Activated T-cell treated with anti-CD3 and anti-CD28 coated beads for 24 hours (primary cell): ENCODE data around the gene AZI2.

ENCODE experiments used
- DNase-seq: peaks from one replicate; pipeline ENCODE4 v3.0.0-alpha.2; 2020; ENCODE audit warnings: low read depth

Gene AZI2

DNA sequence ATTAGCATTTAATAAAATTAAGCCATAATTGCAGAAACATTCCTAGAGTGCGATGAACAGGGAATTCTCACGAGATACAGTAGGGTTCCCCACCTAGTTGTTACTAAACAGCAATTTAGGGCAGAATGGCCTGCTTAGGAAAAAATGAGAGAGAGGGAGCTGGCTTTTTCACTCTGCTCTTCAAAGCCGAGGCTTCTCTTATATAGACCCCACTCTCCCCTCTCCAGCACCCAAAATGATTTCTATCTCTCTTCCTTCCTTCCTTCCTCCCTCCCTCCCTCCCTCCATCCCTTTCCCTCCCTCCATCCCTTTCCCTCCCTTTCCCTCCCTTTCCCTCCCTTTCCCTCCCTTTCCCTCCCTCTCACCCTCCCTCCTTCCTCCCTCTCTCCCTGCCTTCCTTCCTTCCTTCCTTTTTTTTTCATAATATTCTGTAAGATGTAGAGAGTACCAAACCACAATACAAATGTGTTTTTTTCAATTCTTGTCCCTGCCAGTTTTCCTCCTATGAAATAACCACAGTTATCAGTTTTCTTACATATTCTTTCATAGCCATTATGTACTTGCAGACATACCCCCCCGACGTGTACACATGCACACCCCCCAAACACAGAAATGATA is 48.2 kb downstream of the AZI2 start:
- no peak for DNase-seq

DNA sequence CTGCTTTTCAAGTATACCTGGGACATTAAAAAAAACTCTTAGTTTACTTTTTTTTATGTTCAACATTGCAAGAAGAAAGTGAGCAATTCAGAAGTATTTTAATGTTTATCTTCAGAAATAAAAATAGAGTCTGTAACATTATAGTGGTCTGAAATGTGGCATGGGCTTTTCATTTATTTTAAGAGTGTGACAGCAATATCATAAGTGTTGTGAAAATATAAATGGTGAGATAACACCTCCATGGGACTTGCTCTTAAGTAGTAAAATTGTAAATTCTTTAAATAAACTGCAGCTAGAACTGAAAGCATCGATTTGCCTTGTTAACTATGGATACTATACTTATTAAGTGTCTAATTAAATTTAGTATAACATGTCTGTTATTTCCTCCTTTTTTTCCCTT is 48.9 kb downstream of the AZI2 start:
- DNase-seq = no peak

DNA sequence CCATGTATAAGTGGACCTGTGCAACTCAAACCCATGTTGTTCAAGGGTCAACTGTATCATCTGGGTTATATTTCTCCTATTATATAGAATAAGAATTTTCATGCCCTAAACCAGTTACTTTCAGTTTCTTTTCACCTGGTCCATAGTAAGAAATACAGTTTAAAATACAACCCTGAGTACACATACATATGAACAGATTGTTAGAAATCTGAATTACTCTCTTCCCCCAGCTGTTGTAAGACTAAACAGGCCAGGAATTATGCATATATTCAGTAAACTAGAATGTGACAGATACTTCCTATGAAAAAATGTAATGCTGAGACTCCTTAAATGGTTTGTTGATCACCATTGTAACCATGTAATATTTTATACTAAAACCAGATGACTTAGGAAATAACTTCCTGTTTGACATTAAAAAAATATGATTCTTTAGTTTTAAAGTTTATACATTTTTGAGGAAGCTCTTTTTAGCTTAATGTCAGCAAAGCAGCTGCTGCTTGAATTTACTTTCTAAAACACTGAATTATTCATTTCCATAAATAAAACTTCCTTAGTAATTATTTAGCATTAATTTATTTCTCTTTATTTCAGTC is 52.6 kb downstream of the AZI2 start:
- no peak for DNase-seq

DNA sequence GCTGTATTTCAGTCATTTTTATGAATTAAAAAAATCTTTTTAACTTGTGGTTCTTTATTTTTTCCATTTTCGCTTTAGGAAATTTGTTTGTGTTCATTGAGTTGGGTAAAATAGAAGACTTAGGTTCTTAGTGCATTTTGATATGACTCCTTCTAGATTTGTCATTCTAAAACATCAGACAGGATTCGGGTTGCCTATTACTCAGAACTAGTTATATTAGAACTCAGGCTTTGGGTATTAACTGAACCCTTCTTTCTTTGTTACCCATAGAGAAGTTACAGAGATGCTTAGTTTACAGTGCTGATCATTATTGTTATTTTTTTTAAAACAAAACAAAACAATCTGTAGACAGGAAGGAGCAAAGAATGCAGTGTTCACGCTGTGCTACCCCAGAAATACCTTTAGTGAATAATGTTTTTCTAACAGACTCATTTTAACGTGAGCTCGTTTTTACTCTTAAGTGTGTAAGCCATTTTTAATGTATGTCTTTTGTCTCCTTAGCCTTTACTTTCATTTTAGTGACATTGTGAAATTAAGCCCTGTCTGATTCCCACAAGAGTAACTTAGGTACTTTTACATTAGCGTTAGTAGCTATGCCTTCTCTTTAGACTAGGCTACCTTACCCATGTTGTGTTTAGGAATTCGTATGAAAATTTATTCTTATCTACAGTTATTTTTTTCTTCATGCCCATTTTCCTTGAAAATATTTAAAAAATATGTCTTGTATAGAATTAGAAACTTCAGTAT is 53.8 kb downstream of the AZI2 start:
- no peak for DNase-seq

DNA sequence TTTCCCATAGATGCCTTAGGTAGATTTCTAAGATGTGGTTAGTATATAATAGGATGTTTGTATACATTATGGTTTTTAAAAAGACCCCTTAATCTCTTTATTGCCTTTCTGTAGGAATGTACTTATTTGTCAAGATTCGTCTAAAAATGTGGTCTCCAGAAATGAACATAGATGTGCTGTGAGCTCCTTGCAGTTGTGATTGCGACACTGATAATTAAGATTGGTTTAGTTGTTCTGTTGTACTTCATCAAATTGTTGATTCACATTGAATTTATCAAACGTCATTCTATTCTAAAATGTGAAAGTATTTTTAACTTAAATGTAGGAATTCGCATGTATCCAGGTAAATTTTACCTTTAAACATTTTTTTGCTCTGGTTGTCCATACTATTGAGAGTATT is 56.0 kb downstream of the AZI2 start:
- no peak for DNase-seq

DNA sequence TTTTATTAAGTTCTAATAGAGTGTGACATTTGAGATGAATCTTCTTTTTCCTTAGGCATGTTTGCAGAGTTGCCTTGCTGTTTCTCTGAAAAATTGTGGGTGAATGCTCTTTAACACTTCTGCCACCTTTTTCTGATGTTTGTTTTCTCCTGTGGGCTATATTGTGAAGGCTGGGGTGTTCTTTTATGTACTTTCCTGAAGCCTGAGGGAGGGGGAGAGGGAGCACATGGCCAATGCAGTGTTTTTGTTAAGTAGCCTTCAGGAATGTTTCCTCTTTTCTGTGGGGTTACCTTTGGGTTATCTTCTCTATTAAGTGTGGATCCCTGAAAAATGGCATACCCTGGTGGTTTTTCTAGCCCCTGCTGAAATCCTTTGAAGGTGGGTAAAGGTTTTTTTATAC is 57.0 kb downstream of the AZI2 start:
- no peak for DNase-seq

DNA sequence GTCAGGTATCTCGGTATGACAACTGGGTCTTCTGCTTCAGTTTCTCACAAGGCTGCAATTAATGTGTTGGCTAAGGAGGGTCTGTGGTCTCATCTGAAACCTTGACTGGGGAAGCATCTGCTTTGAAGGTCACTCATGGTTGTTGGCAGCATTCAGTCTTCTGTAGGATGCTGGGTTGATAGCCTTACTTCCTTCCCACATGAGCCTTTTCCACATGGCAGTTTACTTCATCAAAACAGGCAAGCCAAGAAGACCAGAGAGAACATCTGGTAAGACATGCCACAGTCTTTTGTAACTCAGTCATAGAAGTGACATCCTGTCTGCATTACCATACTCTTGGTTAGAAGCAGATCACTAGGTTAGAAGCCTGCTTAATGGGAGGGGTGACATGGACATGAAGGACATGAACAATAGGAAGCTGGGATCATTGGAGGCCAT is 57.7 kb downstream of the AZI2 start:
- DNase-seq = no peak

DNA sequence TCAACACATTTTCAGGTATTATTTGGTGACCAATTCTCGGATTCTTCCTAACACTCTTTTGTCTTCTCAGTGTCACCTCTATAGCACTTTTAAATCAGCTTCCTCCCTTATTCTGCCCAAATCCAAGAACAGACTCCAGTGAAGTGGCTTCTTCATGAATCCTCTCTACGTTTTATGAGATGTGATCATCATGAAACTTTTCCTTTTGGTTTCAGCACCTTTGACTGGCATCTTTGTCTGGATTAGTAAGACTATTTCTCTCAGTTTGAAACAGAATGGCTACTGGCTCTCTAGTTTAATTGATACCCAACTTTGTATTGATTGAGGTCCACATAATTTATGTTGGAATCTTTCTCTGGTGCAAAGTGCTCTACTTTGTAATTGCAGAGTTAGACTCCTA is 61.6 kb downstream of the AZI2 start:
- DNase-seq = no peak

DNA sequence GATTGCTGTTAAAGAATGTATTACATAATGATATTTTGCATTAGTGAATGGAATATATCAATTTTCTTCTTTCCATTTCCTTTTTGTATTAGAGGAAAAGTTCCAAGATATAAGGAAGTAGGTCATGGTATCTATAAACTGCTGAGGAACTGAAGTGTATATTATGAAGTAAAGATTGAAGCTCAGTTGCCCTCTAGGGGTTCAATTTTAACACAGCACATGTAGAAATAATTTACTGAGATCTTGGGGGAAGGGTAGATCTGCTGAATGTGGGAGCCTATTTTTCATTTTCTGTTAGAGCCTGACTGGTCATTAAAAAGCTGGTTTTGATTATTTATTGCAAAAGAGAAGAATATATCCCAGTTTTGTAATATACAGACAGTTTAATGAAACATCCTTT is 62.0 kb downstream of the AZI2 start:
- DNase-seq = no peak

DNA sequence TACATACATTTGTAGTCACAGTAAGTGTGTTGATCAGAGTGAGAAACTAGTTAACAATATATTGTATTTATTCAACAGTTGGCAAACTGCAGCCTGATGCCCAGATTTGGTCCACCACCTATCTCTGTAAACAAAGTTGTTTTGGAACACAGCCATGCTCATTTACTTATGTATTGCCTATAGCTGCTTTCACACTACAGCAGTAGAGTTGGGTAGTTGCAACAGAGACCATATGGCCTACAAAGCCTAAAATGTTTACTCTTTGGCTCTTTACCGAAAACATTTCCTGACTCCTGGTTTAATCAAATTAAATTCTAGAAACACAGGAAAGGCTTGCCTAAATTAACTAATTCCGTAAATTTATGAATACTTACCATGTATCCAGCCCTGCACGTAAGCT is 67.8 kb downstream of the AZI2 start:
- no peak for DNase-seq

DNA sequence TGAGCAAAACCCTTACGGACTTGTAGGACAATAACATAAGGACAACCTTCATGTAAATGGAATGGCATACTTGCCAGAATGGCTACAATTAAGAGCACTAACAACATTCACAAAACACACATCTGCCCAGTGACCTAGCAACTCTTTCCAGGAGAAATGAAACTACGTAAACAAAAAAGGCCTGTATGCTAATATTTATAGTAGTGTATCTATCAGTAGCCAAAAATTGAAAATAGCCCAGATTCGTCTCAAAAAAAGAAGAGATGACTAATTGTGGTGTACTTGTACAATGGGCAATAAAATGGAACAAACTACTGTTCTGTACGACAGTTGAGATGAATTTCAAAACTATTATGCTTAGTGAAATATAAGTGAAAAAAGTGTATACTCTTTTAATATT is 68.9 kb downstream of the AZI2 start:
- DNase-seq = no peak

DNA sequence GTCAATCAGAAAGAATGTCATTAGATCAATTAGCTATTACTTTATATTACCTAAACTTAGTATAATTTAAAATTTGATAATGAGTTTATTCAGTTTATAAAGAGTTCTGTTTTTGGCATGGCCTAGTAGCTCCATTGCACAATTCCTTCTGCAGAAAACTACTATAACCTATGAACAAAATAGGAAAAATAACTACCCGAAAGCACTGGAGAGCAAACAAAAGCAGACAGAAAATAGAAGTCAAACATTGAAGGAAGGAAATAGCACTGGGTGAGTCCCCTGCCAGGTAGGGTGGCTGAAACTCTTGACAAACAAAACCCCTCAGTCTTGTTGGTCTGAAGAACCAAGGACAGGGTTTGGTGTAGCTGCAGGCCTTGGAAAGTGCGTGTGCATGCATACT is 69.7 kb downstream of the AZI2 start:
- DNase-seq = no peak

DNA sequence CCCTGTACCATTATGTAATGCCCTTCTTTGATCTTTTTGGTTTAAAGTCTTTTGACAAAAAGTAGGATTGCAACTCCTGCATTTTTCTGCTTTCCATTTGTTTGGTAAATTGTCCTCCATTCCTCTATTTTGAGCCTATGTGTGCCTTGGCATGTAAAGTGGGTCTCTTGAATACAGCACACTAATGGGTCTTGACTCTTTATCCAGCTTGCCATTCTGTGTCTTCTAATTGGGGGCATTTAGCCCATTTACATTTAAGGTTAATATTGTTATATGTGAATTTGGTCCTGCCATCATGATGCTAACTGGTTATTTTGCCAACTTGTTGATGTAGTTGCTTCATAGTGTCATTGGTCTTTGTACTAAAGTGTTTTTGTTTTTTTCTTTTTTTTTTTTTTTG is 74.8 kb downstream of the AZI2 start:
- no peak for DNase-seq
